ENCODE results near the gene ANKH. TPM values are rescaled to one million over a fixed set of nuclear protein-coding genes. Genes with fewer than 3 reads are reported as not detected.

Gene ANKH
- total RNA-seq, 1 donor from 2014 or later: 174 TPM

- no peak for DNase-seq
Measured at GRCh38 chr5:14684757-14685156, 186.8 kb downstream of the ANKH start.

GRCh38 chr5:14683906-14684455, 187.6 kb downstream of the ANKH start:
- DNase-seq: no peak

GRCh38 chr5:14681236-14681752, 190.3 kb downstream of the ANKH start:
- no peak for DNase-seq

- DNase-seq: no peak
Measured at GRCh38 chr5:14679595-14679994, 192.0 kb downstream of the ANKH start.

GRCh38 chr5:14678773-14679334, 192.7 kb downstream of the ANKH start:
- no peak for DNase-seq

- DNase-seq: no peak
Measured at GRCh38 chr5:14676320-14676719, 195.3 kb downstream of the ANKH start.

- no peak for DNase-seq
Measured at GRCh38 chr5:14675865-14676300, 195.7 kb downstream of the ANKH start.

GRCh38 chr5:14674983-14675854, 196.4 kb downstream of the ANKH start:
- no peak for DNase-seq

- DNase-seq: no peak
Measured at GRCh38 chr5:14673443-14673842, 198.1 kb downstream of the ANKH start.

- DNase-seq: no peak
Measured at GRCh38 chr5:14672484-14673394, 198.8 kb downstream of the ANKH start.

GRCh38 chr5:14672082-14672481, 199.5 kb downstream of the ANKH start:
- DNase-seq: no peak

- DNase-seq: no peak
Measured at GRCh38 chr5:14671414-14671813, 200.2 kb downstream of the ANKH start.

GRCh38 chr5:14669975-14670374, 201.6 kb downstream of the ANKH start:
- DNase-seq: no peak

GRCh38 chr5:14669415-14669814, 202.2 kb downstream of the ANKH start:
- DNase-seq: no peak

- DNase-seq: no peak
Measured at GRCh38 chr5:14668181-14668591, 203.4 kb downstream of the ANKH start.

- DNase-seq: no peak
Measured at GRCh38 chr5:14667770-14668169, 203.8 kb downstream of the ANKH start.

GRCh38 chr5:14667290-14667689, 204.3 kb downstream of the ANKH start:
- DNase-seq: no peak

GRCh38 chr5:14666357-14666756, 205.2 kb downstream of the ANKH start:
- no peak for DNase-seq

GRCh38 chr5:14665949-14666348, 205.6 kb downstream of the ANKH start:
- DNase-seq: no peak

- DNase-seq: no peak
Measured at GRCh38 chr5:14665101-14665822, 206.3 kb downstream of the ANKH start.

- DNase-seq: peak; percentile 86
Measured at GRCh38 chr5:14664270-14665100, 207.1 kb downstream of the ANKH start, which contains the start of gene OTULIN. Gene OTULIN, plus strand, starts transcription at chr5:14664718. Its CDS starts 108 bp downstream, at chr5:14664826.
